ENCODE data around the gene ALCAM. TPM values are rescaled to one million over a fixed set of nuclear protein-coding genes. Genes with fewer than 3 reads are reported as not detected.

ALCAM gene
- total RNA-seq, 2 donors from 2014 or later = 32.2 to 91.2 TPM

- 24% methylated on average over 2 of the region's 2 CpGs for WGBS
Measured at GRCh38 chr3:105466495-105467404, 100.0 kb downstream of the ALCAM start.

GRCh38 chr3:105470851-105471250 lies 104.1 kb downstream of the ALCAM start:
- no peak for TF ChIP-seq POLR2A (IDR thresholded peaks at IDR 0.05)
- TF ChIP-seq POLR2AphosphoS5 (IDR thresholded peaks at IDR 0.05) = no peak
- no peak for TF ChIP-seq CTCF (IDR thresholded peaks at IDR 0.05)
- H3K9me3 ChIP-seq = no peaks in the 10 kb centered on the region
- DNase-seq (ENCODE audit: low spot score) = no peak
- H3K36me3 ChIP-seq = no peaks in the 10 kb centered on the region
- intact Hi-C loops (cut with DNase I) = no loop called here
- H3K4me1 ChIP-seq (replicated peaks) = no peaks in the 10 kb centered on the region
- H3K27me3 ChIP-seq (replicated peaks; ENCODE audit: insufficient read depth) = no peaks in the 10 kb centered on the region
- 37% methylated on average over 2 of the region's 2 CpGs for WGBS
- no peak overlapping the region for H3K4me3 ChIP-seq
- H3K27ac ChIP-seq = no peak overlapping the region

More at GRCh38 chr3:105466495-105467404, 100.0 kb downstream of the ALCAM start:
- intact Hi-C loops (cut with DNase I) = no loop called here
- no peaks in the 10 kb centered on the region for H3K27me3 ChIP-seq (replicated peaks; ENCODE audit: insufficient read depth)
- no peak overlapping the region for H3K27ac ChIP-seq
- H3K4me3 ChIP-seq = no peak overlapping the region
- H3K36me3 ChIP-seq = no peaks in the 10 kb centered on the region
- no peak for DNase-seq (ENCODE audit: low spot score)
- H3K9me3 ChIP-seq = no peaks in the 10 kb centered on the region
- TF ChIP-seq CTCF (IDR thresholded peaks at IDR 0.05) = no peak
- no peak for TF ChIP-seq POLR2AphosphoS5 (IDR thresholded peaks at IDR 0.05)
- no peak for TF ChIP-seq POLR2A (IDR thresholded peaks at IDR 0.05)
- H3K4me1 ChIP-seq (replicated peaks) = no peaks in the 10 kb centered on the region

GRCh38 chr3:105473521-105474223 lies 107.0 kb downstream of the ALCAM start:
- no peak for TF ChIP-seq POLR2A (IDR thresholded peaks at IDR 0.05)
- no peak for TF ChIP-seq CTCF (IDR thresholded peaks at IDR 0.05)
- no peak for TF ChIP-seq POLR2AphosphoS5 (IDR thresholded peaks at IDR 0.05)
- intact Hi-C loops (cut with DNase I) = no loop called here
- H3K27ac ChIP-seq = no peak overlapping the region
- no peak for DNase-seq (ENCODE audit: low spot score)
- no peaks in the 10 kb centered on the region for H3K36me3 ChIP-seq
- no peaks in the 10 kb centered on the region for H3K9me3 ChIP-seq
- no peaks in the 10 kb centered on the region for H3K27me3 ChIP-seq (replicated peaks; ENCODE audit: insufficient read depth)
- no peaks in the 10 kb centered on the region for H3K4me1 ChIP-seq (replicated peaks)
- H3K4me3 ChIP-seq = no peak overlapping the region

GRCh38 chr3:105480768-105481167 lies 114.1 kb downstream of the ALCAM start:
- no peak overlapping the region for H3K4me3 ChIP-seq
- no peaks in the 10 kb centered on the region for H3K9me3 ChIP-seq
- 73% methylated on average over 1 of the region's 1 CpG for WGBS
- no peaks in the 10 kb centered on the region for H3K27me3 ChIP-seq (replicated peaks; ENCODE audit: insufficient read depth)
- H3K4me1 ChIP-seq (replicated peaks) = no peaks in the 10 kb centered on the region
- H3K36me3 ChIP-seq = no peaks in the 10 kb centered on the region
- DNase-seq (ENCODE audit: low spot score) = no peak
- H3K27ac ChIP-seq = no peak overlapping the region
- no peak for TF ChIP-seq POLR2AphosphoS5 (IDR thresholded peaks at IDR 0.05)
- no peak for TF ChIP-seq CTCF (IDR thresholded peaks at IDR 0.05)
- no peak for TF ChIP-seq POLR2A (IDR thresholded peaks at IDR 0.05)
- intact Hi-C loops (cut with DNase I) = no loop called here
